ENCODE measurements around the gene RACK1.

RACK1 gene

DNA sequence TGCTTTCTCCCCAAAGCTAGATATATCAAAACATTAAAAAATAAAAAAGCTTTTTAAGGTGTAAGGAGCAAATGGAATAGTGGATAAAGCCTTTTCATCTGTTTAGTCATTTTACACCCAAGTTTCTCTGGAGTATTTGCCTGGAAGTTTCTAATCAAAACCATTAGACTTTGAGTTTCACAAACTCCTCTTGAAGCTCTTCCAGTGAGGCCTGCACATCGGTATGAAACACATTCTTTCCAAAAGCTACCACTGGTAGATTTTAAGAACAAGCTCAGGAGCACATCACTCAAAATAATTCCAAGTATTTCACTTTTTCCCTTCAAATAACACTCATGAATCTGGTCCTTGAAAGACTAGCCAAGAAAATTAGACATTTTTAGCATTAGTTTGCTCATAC is 11.6 kb upstream of the RACK1 start:
- Histone ChIP-seq H3K27me3 (ENCODE audit: insufficient read depth, low read length) (no peaks in the 10 kb centered on the region), H3K9ac (ENCODE audit: low read length) (no peak overlapping the region), H3K27ac (ENCODE audit: low read depth, low read length, poor library complexity, severe bottlenecking) (no peak overlapping the region), H3K4me3 (ENCODE audit: low read depth, low read length, poor library complexity, severe bottlenecking) (no peak overlapping the region), H3K79me2 (ENCODE audit: insufficient read depth, low read length) (peaks cover 47% of the 10 kb centered on the region), H2AFZ (ENCODE audit: low read length) (no peak overlapping the region), H3K4me2 (ENCODE audit: low read length) (no peak overlapping the region), H3K4me1 (ENCODE audit: insufficient read depth, low read length, severe bottlenecking) (peaks cover 57% of the 10 kb centered on the region), H3K36me3 (ENCODE audit: insufficient read depth, low read length) (peaks cover 41% of the 10 kb centered on the region), H3K9me2 (ENCODE audit: low read depth, low read length) (no peaks in the 10 kb centered on the region), H3F3A (ENCODE audit: insufficient read depth, low read length) (no peaks in the 10 kb centered on the region), H4K20me1 (ENCODE audit: insufficient read depth, low read length) (no peaks in the 10 kb centered on the region), H3K9me3 (ENCODE audit: low read length) (no peaks in the 10 kb centered on the region)
- TF ChIP-seq EZH2 (IDR thresholded peaks at IDR 0.05; ENCODE audit: borderline replicate concordance, low read length) (no peak), CTCF (IDR thresholded peaks at IDR 0.05; ENCODE audit: low read length) (no peak)

- Histone ChIP-seq H3K27me3 (ENCODE audit: insufficient read depth, low read length) (no peaks in the 10 kb centered on the region), H4K20me1 (ENCODE audit: insufficient read depth, low read length) (no peaks in the 10 kb centered on the region), H3K79me2 (ENCODE audit: insufficient read depth, low read length) (peaks cover 14% of the 10 kb centered on the region), H3K27ac (ENCODE audit: low read depth, low read length, poor library complexity, severe bottlenecking) (peak overlapping the region; percentile 84), H3K9me2 (ENCODE audit: low read depth, low read length) (no peaks in the 10 kb centered on the region), H3F3A (ENCODE audit: insufficient read depth, low read length) (no peaks in the 10 kb centered on the region), H3K4me1 (ENCODE audit: insufficient read depth, low read length, severe bottlenecking) (peaks cover 65% of the 10 kb centered on the region), H3K9ac (ENCODE audit: low read length) (peak overlapping the region; percentile 67), H3K4me2 (ENCODE audit: low read length) (peak overlapping the region; percentile 90), H3K36me3 (ENCODE audit: insufficient read depth, low read length) (peaks cover 10% of the 10 kb centered on the region), H2AFZ (ENCODE audit: low read length) (no peak overlapping the region), H3K9me3 (ENCODE audit: low read length) (no peaks in the 10 kb centered on the region), H3K4me3 (ENCODE audit: low read depth, low read length, poor library complexity, severe bottlenecking) (peak overlapping the region; percentile 96)
- TF ChIP-seq EZH2 (IDR thresholded peaks at IDR 0.05; ENCODE audit: borderline replicate concordance, low read length) = no peak
- TF ChIP-seq CTCF (IDR thresholded peaks at IDR 0.05; ENCODE audit: low read length) = no peak
Observed at GRCh38 chr5:181248277-181248676, 4.6 kb upstream of the RACK1 start.

DNA sequence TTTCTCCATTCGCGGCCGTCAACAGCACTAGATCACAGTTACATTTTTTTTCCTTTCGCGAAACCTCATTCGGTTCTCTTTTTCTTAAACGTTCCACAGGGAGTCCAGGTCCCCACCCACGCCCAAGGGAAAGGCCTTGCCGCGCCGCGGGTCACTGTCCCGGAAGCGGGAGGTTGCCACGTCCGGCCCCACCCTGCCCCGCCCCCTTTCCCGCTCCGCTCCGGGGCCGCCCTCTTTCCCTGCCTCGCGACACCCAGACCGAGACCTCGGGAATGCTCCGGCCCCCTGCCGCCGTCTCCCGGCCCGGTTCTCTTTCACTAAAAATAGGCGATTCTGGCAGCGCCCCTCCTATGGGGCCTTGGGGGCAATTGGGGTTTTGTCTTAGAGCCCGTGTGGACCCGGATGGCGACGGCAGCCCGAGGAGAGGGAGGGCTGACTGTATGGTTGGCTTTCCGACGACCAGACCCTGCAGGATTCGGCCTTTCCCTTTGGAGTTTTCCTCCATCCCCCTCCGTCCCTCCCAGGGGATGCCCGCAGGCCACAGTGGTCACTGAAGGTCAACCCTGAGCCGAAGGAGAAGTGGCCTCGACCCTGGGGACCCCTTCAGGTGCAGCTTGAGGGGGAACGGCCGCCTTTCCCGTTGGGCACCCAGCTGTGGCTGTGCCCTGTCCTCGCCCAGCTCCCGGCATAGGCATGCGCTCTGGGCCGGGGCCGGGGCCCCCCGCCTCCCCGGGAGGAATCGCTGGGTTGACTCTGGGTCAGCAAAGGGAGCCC is 2.8 kb upstream of the RACK1 start:
- peaks cover 20% of the 10 kb centered on the region for H3K36me3 ChIP-seq (ENCODE audit: insufficient read depth, low read length)
- TF ChIP-seq EZH2 (IDR thresholded peaks at IDR 0.05; ENCODE audit: borderline replicate concordance, low read length) (no peak), CTCF (IDR thresholded peaks at IDR 0.05; ENCODE audit: low read length) (no peak)
- H3F3A ChIP-seq (ENCODE audit: insufficient read depth, low read length) = no peaks in the 10 kb centered on the region
- no peaks in the 10 kb centered on the region for H3K9me2 ChIP-seq (ENCODE audit: low read depth, low read length)
- H3K27me3 ChIP-seq (ENCODE audit: insufficient read depth, low read length) = no peaks in the 10 kb centered on the region
- H2AFZ ChIP-seq (ENCODE audit: low read length) = no peak overlapping the region
- H3K9ac ChIP-seq (ENCODE audit: low read length) = peak overlapping the region; percentile 99
- H4K20me1 ChIP-seq (ENCODE audit: insufficient read depth, low read length) = no peaks in the 10 kb centered on the region
- peak overlapping the region; percentile 96 for H3K4me3 ChIP-seq (ENCODE audit: low read depth, low read length, poor library complexity, severe bottlenecking)
- H3K4me1 ChIP-seq (ENCODE audit: insufficient read depth, low read length, severe bottlenecking) = peaks cover 71% of the 10 kb centered on the region
- peaks cover 26% of the 10 kb centered on the region for H3K79me2 ChIP-seq (ENCODE audit: insufficient read depth, low read length)
- H3K4me2 ChIP-seq (ENCODE audit: low read length) = peak overlapping the region; percentile 90
- no peaks in the 10 kb centered on the region for H3K9me3 ChIP-seq (ENCODE audit: low read length)
- H3K27ac ChIP-seq (ENCODE audit: low read depth, low read length, poor library complexity, severe bottlenecking) = peak overlapping the region; percentile 94

Measured in OCI-LY1 (cell line).